HG03108 (cell line): ENCODE measurements around the gene ADAM33.
A peak's percentile ranks its signal among the peaks of the same experiment; 100 is the strongest.

Experiments
- ATAC-seq: cut with Tn5 transposase; IDR thresholded peaks from one replicate; pipeline ENCODE4 v1.9.1; 2021; ENCODE audit warnings: moderate library complexity; ENCODE audit not compliant: unreplicated experiment

The ADAM33 gene

GRCh38 chr20:3667434-3668037 is 14.3 kb downstream of the ADAM33 start:
- ATAC-seq = no peak

GRCh38 chr20:3663858-3664257 is 18.0 kb downstream of the ADAM33 start:
- ATAC-seq = no peak

DNA sequence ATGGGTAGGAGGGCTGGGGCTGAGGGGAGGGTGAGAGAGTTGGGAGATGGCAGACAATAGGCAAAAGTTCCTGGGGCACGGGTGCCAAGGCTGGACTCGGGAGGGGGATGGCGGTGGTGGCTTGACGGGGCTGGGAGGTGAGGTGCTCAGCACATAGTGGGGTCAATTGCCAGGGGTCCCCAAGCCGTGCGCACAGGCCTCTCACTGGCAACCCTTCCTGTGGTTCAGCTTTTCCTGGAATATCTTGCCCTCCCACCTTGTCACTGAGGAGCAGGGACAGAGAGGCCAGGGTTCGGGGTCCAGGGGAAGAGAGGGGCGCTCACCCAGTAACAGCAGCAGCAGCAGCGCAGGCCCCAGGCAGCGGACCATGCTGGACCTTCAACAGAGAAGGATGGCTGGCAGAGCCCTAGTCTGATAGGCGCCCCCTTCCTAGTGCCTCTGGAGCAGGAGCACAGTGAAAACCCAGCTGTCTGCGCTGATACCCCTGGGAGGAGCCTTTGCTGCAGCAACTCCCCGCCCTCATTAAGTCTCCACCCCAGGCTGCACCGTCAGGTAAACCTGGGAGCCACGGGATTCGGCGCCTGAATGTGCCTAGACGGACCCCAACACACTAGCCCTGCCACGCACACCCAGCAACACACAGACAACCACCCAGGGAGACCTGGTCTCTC is 18.6 kb downstream of the ADAM33 start, which contains the start of gene GFRA4:
TSS of gene GFRA4 (minus strand) at position 369 of the 671 bp plus-strand sequence. CDS start at position 369, 0 bp downstream.
- ATAC-seq = no peak

DNA sequence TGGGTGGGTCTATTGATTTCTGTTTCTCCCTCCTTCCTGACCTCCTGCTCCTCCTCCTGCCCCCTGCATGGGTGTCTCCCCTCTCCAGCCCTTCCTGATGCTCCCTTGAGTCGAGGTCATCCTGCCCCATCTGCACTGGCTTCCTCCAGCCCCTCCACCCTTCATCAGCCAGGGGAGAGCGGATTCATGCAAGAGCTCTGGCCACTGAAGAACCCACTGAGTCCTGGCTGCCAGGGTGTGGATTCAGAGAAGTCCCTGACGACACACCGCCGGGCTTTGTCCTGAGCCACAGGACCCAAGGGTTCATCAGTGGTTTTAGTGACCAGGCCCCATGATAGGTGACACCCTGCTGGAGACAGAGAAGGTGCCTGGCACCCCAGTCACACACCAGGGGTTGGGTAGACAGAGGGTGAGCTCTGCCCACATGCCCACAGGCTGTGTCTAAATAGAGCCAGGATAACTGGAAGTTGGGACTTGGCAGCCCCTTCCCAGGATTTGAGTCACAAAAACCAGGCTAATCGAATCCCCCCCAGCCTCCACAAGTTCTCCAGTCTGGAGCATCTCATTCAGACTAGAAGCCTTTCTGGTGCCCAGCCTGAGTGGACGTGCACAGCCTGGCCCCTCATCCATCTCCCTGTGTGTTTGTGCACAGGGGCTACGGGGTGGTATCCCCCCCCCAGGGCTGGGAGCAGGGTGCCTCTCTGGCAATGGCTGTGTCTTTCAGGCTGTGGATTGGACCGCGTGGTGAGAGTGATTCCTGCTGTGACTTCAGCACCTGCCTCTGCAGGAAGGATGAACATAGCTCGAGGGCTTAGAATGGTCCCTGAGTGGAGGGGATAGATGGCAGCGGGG is 19.8 kb downstream of the ADAM33 start:
- no peak for ATAC-seq

GRCh38 chr20:3661060-3661813 is 20.6 kb downstream of the ADAM33 start:
- ATAC-seq = no peak

- no peak for ATAC-seq
Observed at GRCh38 chr20:3660262-3661059, 21.3 kb downstream of the ADAM33 start.

DNA sequence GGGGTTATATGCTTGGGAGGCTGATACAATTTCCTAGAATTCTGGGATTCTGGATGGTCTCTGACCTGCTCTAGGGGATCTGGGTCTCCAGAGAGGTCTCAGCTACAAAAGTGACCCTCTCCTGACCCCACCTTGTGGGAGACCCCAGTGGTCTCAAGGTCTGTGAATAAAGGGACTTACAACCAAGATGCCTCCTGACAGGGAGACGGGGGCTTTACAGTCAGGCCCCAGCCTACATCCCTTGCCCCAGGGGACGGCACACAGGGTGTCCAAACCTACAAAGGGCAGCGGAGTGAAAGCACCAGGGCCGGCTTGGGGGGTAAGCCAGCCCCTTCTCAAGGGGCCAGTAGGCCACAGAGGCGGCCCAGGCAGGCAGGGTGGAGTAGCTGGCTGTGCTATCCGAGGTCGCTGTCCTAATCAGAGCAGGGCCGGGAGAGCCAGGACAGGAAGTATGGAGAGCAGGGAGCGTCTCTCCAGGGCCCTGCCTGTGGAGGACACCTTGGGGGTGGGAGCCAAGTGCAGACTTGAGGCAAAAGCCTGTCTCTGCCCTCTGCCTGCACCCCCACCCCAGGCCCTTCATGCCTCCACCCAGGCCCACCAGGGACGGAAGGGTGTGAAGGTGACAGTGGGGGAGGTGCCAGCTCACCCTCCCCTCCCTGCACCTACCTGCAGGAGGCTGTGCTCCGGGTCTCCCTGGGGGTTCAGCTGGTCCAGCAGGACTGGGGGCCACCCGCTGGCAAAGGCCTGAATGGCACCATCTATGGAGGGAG is 22.1 kb downstream of the ADAM33 start:
- no peak for ATAC-seq

DNA sequence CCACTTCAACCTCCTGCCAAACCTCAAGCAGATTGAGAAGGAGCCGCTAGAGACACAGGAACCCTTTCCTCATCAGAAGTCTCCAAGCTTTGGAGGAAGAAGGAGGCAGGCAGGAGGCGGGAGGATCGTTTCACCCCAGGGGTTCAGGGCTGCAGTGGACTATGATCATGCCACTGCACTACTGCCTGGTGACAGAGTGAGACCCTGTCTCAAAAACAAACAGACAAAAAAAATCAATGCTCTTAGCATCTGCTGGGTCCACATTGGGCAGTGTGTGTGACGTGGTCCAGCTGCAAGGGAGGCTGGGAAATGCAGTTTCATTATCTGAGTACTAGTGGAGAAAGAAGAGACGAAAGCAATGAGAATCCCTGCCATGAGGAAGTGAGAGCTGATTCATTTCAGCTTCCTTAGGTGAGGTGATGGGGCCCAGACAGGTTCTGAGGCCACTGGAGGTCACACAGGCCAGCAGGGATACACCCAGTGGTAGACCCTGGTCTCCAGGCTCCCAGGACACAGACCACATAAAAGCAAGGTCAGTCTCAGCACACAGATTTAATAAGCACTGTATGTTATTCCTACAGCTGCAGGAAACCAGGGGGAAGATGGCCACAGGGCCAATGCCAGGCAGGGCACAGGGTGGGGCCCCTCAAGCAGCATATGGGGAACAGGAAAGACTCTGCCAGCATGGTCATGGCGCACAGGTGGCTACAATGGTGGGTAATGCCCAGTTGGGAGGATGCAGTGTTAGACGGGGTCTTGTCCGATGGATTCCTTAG is 22.9 kb downstream of the ADAM33 start:
- ATAC-seq = peak; percentile 90

GRCh38 chr20:3658019-3658715 is 23.6 kb downstream of the ADAM33 start:
- no peak for ATAC-seq

GRCh38 chr20:3655131-3655405 is 26.7 kb downstream of the ADAM33 start:
- ATAC-seq = no peak

DNA sequence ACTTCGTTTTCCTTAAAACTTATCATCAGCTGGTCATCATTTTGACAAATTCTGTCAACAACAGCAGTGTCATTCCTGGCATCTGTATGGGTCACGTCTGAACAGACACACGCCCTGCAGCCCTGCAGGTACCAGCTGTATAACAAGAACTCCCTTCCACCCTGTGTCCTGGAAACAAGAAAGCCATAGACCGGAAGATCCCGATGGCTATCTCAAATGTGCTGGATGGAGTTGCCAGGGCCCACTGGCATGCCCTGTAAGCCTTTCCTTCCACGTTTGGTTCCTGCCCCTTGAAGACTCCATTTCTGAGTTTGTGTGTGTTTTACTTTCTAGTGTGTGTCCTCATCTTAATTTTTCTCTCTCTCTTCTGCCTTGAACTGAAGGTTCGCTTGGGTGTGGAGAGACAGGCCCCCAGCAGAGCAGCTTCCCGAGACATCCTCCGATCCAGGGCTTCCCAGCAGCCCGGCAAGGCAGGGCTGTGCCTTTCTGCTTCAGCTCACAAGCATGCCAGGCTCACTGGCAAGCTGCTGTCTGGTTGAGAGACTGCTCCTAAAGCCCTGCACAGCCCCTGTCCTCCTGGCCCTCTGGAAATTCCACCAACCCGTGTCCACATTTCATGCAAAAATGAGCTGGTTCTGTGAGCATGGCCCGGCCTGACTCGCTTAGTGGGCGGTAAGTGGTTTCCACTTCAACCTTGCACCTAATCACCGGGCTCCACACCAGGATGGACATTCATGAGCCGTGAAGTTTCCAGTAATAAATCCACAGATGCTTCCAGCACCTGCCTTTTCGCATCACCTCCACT is 27.3 kb downstream of the ADAM33 start:
- ATAC-seq = no peak

DNA sequence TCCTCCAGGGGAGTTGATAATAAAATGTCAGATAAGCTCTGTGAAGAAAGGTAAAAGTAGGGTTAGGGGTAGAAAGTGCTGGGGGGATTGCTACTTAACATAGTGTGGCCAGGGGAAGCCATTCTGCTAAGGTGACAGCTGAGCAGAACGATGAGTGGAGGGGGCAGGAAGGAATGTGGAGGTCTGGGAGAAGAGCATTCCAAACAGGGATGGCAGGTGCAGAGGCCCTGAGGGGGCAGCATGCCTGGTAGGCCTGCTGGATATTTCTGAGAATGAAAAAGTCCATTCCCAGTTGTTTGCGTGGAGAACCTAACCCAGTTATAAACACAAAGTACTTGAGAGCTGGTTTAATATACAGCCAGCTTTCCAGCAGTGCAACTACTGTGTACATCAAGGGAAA is 27.9 kb downstream of the ADAM33 start:
- no peak for ATAC-seq

- ATAC-seq = no peak
Observed at GRCh38 chr20:3652676-3653596, 28.9 kb downstream of the ADAM33 start.

DNA sequence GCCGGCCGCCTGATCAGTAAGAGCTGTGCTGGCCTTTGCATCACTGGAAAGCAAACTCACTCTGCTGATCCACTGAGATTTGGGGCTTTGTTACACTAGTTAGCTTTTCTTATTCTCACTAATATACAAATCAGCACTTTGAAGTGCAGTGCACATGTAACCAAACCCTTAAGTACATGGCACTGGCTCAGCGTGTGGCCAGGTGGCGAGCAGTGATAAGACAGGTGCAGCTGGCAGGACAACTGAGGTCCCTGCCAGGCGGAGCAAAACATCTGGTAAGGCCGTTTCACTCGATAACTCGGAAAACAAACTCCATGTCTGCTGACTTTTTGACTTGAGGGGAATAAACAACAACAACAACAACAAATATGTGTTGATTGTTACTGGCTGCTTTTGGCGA is 29.6 kb downstream of the ADAM33 start:
- no peak for ATAC-seq

- no peak for ATAC-seq
Observed at GRCh38 chr20:3651204-3651962, 30.4 kb downstream of the ADAM33 start.

DNA sequence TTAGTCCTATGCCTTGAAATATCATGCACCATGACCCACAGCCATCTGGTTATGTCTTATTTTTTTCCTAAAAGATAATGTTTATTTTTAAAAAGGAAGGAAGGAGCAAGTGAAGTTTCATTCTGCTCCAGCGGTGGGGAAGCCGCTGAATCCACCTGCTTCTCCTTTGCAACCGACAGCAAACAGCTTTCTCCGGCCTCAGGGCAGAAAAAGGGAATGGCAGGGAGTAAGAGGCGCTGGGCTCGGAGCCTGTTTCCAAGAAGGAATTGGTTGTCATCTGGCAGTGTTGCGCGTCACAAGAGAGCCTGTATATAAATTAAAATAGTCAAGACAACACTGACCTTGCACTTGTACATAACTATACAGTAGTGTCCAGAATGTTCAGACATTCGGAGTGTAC is 32.9 kb downstream of the ADAM33 start:
- no peak for ATAC-seq
